Neural cell (in vitro differentiated cells): ENCODE data around the gene NCKAP1. TPM values are rescaled to one million over a fixed set of nuclear protein-coding genes. Genes with fewer than 3 reads are reported as not detected.

Experiments
- H2AFZ ChIP-seq: fragments of 200-600, 300-800 bp; sonication (generic), shearing (Covaris generic); 2 replicates; pipeline ENCODE4 v1.6.0; 2014; ENCODE audit warnings: low read depth, mild to moderate bottlenecking, antibody characterized with exemption, low read length, moderate library complexity
- H3F3A ChIP-seq: fragments of 200-600 bp; shearing (Covaris generic); 2 replicates; pipeline ENCODE4 v1.6.1; 2016; ENCODE audit warnings: mild to moderate bottlenecking, moderate library complexity, mixed read lengths, antibody characterized with exemption, low read length; ENCODE audit not compliant: insufficient read depth, poor library complexity, severe bottlenecking
- H3K27ac ChIP-seq: fragments of 200-600, 300-800 bp; sonication (generic), shearing (Covaris generic); 2 replicates; pipeline ENCODE4 v1.5.1; 2014; ENCODE audit warnings: mild to moderate bottlenecking, low read length, moderate library complexity
- H3K27me3 ChIP-seq: fragments of 300-800, 200-600 bp; sonication (generic), shearing (Covaris generic); 2 replicates; pipeline ENCODE4 v1.6.0; 2014; ENCODE audit warnings: mild to moderate bottlenecking, low read depth, low read length, moderate library complexity; ENCODE audit not compliant: insufficient read depth
- H3K36me3 ChIP-seq: fragments of 300-800, 200-600 bp; sonication (generic), shearing (Covaris generic); 2 replicates; pipeline ENCODE4 v1.5.1; 2014; ENCODE audit warnings: mild to moderate bottlenecking, antibody characterized with exemption, low read length, moderate library complexity; ENCODE audit not compliant: insufficient read depth
- H3K4me2 ChIP-seq: fragments of 300-800, 200-600 bp; sonication (generic), shearing (Covaris generic); 2 replicates; pipeline ENCODE4 v1.6.0; 2014; ENCODE audit warnings: mild to moderate bottlenecking, low read length
- H3K4me3 ChIP-seq: fragments of 300-800, 200-600 bp; sonication (generic), shearing (Covaris generic); 2 replicates; pipeline ENCODE4 v1.5.1; 2014; ENCODE audit warnings: mild to moderate bottlenecking, low read length, moderate library complexity
- H3K79me2 ChIP-seq: fragments of 200-600 bp; shearing (Covaris generic); replicated peaks from 2 replicates; pipeline ENCODE4 v1.6.0; 2014; ENCODE audit warnings: mild to moderate bottlenecking, low read length, moderate library complexity; ENCODE audit not compliant: insufficient read depth
- H3K9ac ChIP-seq: fragments of 300-800, 200-600 bp; sonication (generic), shearing (Covaris generic); 2 replicates; pipeline ENCODE4 v1.6.1; 2016; ENCODE audit warnings: mild to moderate bottlenecking, low read length, mixed read lengths
- H3K9me2 ChIP-seq: fragments of 200-600 bp; shearing (Covaris generic); 2 replicates; pipeline ENCODE4 v1.6.1; 2016; ENCODE audit warnings: mild to moderate bottlenecking, low read length, mixed read lengths; ENCODE audit not compliant: insufficient read depth
- H3K9me3 ChIP-seq: fragments of 200-600, 300-800 bp; sonication (generic), shearing (Covaris generic); 2 replicates; pipeline ENCODE4 v1.6.1; 2016; ENCODE audit warnings: mild to moderate bottlenecking, mixed run types, low read length, moderate library complexity, mixed read lengths
- H4K20me1 ChIP-seq: fragments of 200-600 bp; shearing (Covaris generic); 2 replicates; pipeline ENCODE4 v1.6.1; 2016; ENCODE audit warnings: mild to moderate bottlenecking, mixed run types; ENCODE audit not compliant: insufficient read depth
- EP300 ChIP-seq: fragments of 450-650 bp; conservative IDR thresholded peaks from 2 replicates; pipeline ENCODE4 v1.6.1; 2014; ENCODE audit warnings: antibody characterized with exemption, mild to moderate bottlenecking, moderate library complexity; ENCODE audit not compliant: poor library complexity, severe bottlenecking
- EZH2 ChIP-seq: fragments of 200-600, 300-800 bp; shearing (Covaris generic), sonication (generic); IDR thresholded peaks from 2 replicates; pipeline ENCODE4 v1.6.1; 2014; ENCODE audit warnings: antibody characterized with exemption, low read length, borderline replicate concordance, mild to moderate bottlenecking; ENCODE audit not compliant: insufficient read depth, poor library complexity, severe bottlenecking
- MXI1 ChIP-seq: fragments of 450-650 bp; conservative IDR thresholded peaks from 2 replicates; pipeline ENCODE4 v1.6.1; 2014; ENCODE audit warnings: antibody characterized with exemption, mild to moderate bottlenecking; ENCODE audit not compliant: poor library complexity, severe bottlenecking
- POLR2AphosphoS5 ChIP-seq: IDR thresholded peaks from 2 replicates; pipeline ENCODE4 v1.6.1; 2012
- RAD21 ChIP-seq: fragments of 450-650 bp; conservative IDR thresholded peaks from 2 replicates; pipeline ENCODE4 v1.6.1; 2014; ENCODE audit warnings: antibody characterized with exemption, mild to moderate bottlenecking, moderate library complexity
- SMC3 ChIP-seq: fragments of 450-650 bp; conservative IDR thresholded peaks from 2 replicates; pipeline ENCODE4 v1.6.1; 2014; ENCODE audit warnings: antibody characterized with exemption, mild to moderate bottlenecking, moderate library complexity; ENCODE audit not compliant: poor library complexity
- TAF1 ChIP-seq: IDR thresholded peaks from 2 replicates; pipeline ENCODE4 v1.6.1; 2012; ENCODE audit warnings: low read depth
- polyA plus RNA-seq: library from polyadenylated mRNA; depleted of rRNA; stranded (reverse); fragments of >200 nt; gene quantifications from 2 replicates; pipeline ENCODE4 v1.2.3, GENCODE V29; 2014
- TF ChIP-seq, protein P1 (sequence below): fragments of 450-650 bp; IDR thresholded peaks from 2 replicates; pipeline ENCODE4 v1.5.1; 2014; ENCODE audit warnings: antibody characterized with exemption, mild to moderate bottlenecking, moderate library complexity; ENCODE audit not compliant: poor library complexity, severe bottlenecking
- TF ChIP-seq, protein P2 (sequence below): IDR thresholded peaks from 2 replicates; pipeline ENCODE4 v1.6.1; 2012; ENCODE audit warnings: borderline replicate concordance

The NCKAP1 gene
- polyA plus RNA-seq, 1 donor from 2014 or later, result 124 TPM

DNA sequence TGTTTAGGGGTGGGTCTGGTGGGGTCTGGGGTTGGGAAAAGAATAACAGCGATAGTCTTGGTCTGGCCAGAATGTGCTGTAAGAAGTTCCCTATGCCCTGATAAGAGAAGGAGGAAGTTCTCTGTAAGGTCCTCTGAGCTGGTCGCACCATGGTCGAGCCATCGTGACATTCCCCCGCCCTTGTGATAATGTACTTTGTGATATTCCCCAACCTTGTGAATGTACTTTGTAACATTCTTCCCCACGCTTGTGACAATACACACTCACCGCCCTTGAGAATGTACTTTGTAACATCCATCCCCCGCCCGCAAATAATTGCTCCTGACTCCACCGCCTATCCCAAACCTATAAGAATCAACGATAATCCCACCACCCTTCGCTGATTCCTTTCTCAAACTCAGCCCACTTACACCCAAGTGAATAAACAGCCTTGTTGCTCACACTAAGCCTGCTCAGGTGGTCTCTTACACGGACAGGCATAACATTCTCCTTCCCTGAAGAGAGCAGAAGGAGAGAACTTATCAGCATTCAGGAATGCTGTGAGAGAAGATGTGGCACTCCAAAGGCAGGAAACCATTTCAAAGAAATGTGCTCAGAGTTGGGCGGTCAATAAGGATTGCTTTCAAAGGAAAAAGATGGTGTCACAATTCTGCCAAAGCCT, 22.4 kb upstream of the NCKAP1 start:
- no peak overlapping the region for H3K4me2 ChIP-seq
- TF ChIP-seq EZH2, result no peak
- no peak for TF ChIP-seq RAD21
- no peak for TF ChIP-seq MXI1
- no peak for TF ChIP-seq SMC3
- no peak for TF ChIP-seq POLR2AphosphoS5
- TF ChIP-seq TAF1, result no peak
- TF ChIP-seq EP300, result no peak
- TF ChIP-seq, protein P1, sequence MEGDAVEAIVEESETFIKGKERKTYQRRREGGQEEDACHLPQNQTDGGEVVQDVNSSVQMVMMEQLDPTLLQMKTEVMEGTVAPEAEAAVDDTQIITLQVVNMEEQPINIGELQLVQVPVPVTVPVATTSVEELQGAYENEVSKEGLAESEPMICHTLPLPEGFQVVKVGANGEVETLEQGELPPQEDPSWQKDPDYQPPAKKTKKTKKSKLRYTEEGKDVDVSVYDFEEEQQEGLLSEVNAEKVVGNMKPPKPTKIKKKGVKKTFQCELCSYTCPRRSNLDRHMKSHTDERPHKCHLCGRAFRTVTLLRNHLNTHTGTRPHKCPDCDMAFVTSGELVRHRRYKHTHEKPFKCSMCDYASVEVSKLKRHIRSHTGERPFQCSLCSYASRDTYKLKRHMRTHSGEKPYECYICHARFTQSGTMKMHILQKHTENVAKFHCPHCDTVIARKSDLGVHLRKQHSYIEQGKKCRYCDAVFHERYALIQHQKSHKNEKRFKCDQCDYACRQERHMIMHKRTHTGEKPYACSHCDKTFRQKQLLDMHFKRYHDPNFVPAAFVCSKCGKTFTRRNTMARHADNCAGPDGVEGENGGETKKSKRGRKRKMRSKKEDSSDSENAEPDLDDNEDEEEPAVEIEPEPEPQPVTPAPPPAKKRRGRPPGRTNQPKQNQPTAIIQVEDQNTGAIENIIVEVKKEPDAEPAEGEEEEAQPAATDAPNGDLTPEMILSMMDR, result no peak
- TF ChIP-seq, protein P2, sequence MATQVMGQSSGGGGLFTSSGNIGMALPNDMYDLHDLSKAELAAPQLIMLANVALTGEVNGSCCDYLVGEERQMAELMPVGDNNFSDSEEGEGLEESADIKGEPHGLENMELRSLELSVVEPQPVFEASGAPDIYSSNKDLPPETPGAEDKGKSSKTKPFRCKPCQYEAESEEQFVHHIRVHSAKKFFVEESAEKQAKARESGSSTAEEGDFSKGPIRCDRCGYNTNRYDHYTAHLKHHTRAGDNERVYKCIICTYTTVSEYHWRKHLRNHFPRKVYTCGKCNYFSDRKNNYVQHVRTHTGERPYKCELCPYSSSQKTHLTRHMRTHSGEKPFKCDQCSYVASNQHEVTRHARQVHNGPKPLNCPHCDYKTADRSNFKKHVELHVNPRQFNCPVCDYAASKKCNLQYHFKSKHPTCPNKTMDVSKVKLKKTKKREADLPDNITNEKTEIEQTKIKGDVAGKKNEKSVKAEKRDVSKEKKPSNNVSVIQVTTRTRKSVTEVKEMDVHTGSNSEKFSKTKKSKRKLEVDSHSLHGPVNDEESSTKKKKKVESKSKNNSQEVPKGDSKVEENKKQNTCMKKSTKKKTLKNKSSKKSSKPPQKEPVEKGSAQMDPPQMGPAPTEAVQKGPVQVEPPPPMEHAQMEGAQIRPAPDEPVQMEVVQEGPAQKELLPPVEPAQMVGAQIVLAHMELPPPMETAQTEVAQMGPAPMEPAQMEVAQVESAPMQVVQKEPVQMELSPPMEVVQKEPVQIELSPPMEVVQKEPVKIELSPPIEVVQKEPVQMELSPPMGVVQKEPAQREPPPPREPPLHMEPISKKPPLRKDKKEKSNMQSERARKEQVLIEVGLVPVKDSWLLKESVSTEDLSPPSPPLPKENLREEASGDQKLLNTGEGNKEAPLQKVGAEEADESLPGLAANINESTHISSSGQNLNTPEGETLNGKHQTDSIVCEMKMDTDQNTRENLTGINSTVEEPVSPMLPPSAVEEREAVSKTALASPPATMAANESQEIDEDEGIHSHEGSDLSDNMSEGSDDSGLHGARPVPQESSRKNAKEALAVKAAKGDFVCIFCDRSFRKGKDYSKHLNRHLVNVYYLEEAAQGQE, result no peak
- H3K79me2 ChIP-seq, result no peaks in the 10 kb centered on the region
- no peaks in the 10 kb centered on the region for H3K27me3 ChIP-seq
- no peaks in the 10 kb centered on the region for H3K9me2 ChIP-seq
- no peaks in the 10 kb centered on the region for H4K20me1 ChIP-seq
- no peak overlapping the region for H2AFZ ChIP-seq
- H3F3A ChIP-seq, result no peaks in the 10 kb centered on the region
- H3K9me3 ChIP-seq, result no peaks in the 10 kb centered on the region
- H3K4me3 ChIP-seq, result no peak overlapping the region
- no peaks in the 10 kb centered on the region for H3K36me3 ChIP-seq
- H3K27ac ChIP-seq, result no peak overlapping the region
- H3K9ac ChIP-seq, result no peak overlapping the region

DNA sequence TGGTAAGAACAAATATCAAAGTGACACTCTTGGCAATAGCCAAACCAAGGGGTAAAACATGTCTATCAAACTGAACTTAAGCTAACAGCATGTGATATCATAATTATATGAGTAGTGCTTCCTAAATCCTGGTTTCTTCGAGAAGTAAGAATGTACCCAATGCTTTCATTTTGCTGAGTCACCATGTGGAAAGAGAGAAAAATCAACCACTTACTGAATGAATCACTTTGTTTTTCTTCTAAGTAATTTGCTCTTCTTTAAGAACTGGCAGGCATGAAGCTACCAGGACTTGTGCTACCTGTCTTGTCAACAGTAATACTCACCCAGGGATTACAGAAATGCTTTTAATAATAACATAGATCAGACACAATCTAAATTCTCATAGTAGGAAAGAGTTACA, 21.3 kb upstream of the NCKAP1 start:
- H3K79me2 ChIP-seq, result no peaks in the 10 kb centered on the region
- H2AFZ ChIP-seq, result no peak overlapping the region
- H3K36me3 ChIP-seq, result no peaks in the 10 kb centered on the region
- no peaks in the 10 kb centered on the region for H3K9me3 ChIP-seq
- H3K4me3 ChIP-seq, result no peak overlapping the region
- H3K27ac ChIP-seq, result no peak overlapping the region
- TF ChIP-seq, protein P2, result no peak
- no peak for TF ChIP-seq EP300
- no peak for TF ChIP-seq EZH2
- no peak for TF ChIP-seq MXI1
- no peak for TF ChIP-seq POLR2AphosphoS5
- TF ChIP-seq, protein P1, result no peak
- no peaks in the 10 kb centered on the region for H3K27me3 ChIP-seq
- H4K20me1 ChIP-seq, result no peaks in the 10 kb centered on the region
- no peak overlapping the region for H3K4me2 ChIP-seq
- H3K9me2 ChIP-seq, result no peaks in the 10 kb centered on the region
- H3K9ac ChIP-seq, result no peak overlapping the region
- no peaks in the 10 kb centered on the region for H3F3A ChIP-seq
